Retinal pigment epithelial cell (primary cell): ENCODE measurements around the gene GABRR2.
A peak's percentile ranks its signal among the peaks of the same experiment; 100 is the strongest.
"Not testable (repeated sequence)": the region's sequence is repeated elsewhere in the genome, so short reads cannot be mapped to it uniquely, and the experiment has no call there.

Source experiments
- DNase-seq: peaks from one replicate; pipeline ENCODE4 v3.0.0-alpha.2; 2010; ENCODE audit warnings: low read depth
- H3K4me3 ChIP-seq: 2 replicates; pipeline ENCODE4 v1.5.1; 2011; ENCODE audit warnings: mild to moderate bottlenecking, low read length, control low read depth, moderate library complexity
- TF ChIP-seq, protein P1 (sequence below): conservative IDR thresholded peaks from 2 replicates; pipeline ENCODE4 v1.5.1; 2011; ENCODE audit warnings: low read depth, low read length, control low read depth, inconsistent platforms

Gene GABRR2

GRCh38 chr6:89237158-89237557 is 77.9 kb downstream of the GABRR2 start:
- DNase-seq: peak; percentile 54
- TF ChIP-seq, protein P1, sequence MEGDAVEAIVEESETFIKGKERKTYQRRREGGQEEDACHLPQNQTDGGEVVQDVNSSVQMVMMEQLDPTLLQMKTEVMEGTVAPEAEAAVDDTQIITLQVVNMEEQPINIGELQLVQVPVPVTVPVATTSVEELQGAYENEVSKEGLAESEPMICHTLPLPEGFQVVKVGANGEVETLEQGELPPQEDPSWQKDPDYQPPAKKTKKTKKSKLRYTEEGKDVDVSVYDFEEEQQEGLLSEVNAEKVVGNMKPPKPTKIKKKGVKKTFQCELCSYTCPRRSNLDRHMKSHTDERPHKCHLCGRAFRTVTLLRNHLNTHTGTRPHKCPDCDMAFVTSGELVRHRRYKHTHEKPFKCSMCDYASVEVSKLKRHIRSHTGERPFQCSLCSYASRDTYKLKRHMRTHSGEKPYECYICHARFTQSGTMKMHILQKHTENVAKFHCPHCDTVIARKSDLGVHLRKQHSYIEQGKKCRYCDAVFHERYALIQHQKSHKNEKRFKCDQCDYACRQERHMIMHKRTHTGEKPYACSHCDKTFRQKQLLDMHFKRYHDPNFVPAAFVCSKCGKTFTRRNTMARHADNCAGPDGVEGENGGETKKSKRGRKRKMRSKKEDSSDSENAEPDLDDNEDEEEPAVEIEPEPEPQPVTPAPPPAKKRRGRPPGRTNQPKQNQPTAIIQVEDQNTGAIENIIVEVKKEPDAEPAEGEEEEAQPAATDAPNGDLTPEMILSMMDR: no peak
- H3K4me3 ChIP-seq: no peak overlapping the region

GRCh38 chr6:89233605-89234004 is 81.5 kb downstream of the GABRR2 start:
- H3K4me3 ChIP-seq, DNase-seq: not testable (repeated sequence)

GRCh38 chr6:89222712-89223039 is 92.4 kb downstream of the GABRR2 start:
- DNase-seq: no peak
- TF ChIP-seq, protein P1: no peak
- H3K4me3 ChIP-seq: no peak overlapping the region

GRCh38 chr6:89221971-89222711 is 93.0 kb downstream of the GABRR2 start:
- DNase-seq: no peak
- H3K4me3 ChIP-seq: no peak overlapping the region
- TF ChIP-seq, protein P1: no peak

GRCh38 chr6:89221129-89221528 is 94.0 kb downstream of the GABRR2 start:
- TF ChIP-seq, protein P1: no peak
- no peak for DNase-seq
- no peak overlapping the region for H3K4me3 ChIP-seq

GRCh38 chr6:89217299-89217910 is 97.7 kb downstream of the GABRR2 start, which contains the start of gene GABRR1:
GABRR1 (minus strand) TSS chr6:89217358; CDS start chr6:89217322, 36 bp downstream.
- TF ChIP-seq, protein P1: no peak
- peak; percentile 66 for DNase-seq
- no peak within 1 kb of the TSS for H3K4me3 ChIP-seq

DNA sequence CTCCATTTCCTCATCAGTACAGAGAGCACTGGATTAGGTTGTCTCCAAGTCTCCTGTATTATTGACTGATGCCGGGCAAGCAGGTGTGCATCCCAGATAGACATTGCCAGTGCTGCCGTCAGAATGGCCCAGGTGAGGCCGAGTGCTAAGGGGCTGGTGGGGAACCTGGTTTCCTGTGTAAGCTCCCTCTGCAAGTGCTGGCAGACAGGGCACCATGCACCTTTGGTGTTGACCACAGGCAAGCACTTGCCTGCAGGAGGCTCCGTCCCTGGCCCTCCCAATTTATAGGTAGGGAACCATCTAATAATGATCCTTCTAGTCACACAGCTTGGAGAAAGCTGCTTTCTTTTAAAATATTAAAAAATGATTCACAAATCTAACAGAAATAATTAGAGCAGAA is 98.7 kb downstream of the GABRR2 start:
- no peak for DNase-seq
- H3K4me3 ChIP-seq: no peak overlapping the region
- TF ChIP-seq, protein P1: no peak
